Naive B cell (primary cell): ENCODE results near the gene OR4Q3. TPM values are rescaled to one million over a fixed set of nuclear protein-coding genes. Genes with fewer than 3 reads are reported as not detected.
"Not testable (repeated sequence)": the region's sequence is repeated elsewhere in the genome, so short reads cannot be mapped to it uniquely, and the experiment has no call there.

Experiments
- ATAC-seq, 2 donors: fragments of 150-1000 bp; cut with Tn5 transposase; 2 replicates each; pipeline ENCODE4 v1.10.0; 2021; ENCODE audit warnings: low read depth in 2 of 2, mild to moderate bottlenecking in 2 of 2, moderate library complexity in 2 of 2
- DNase-seq: peaks from one replicate; pipeline ENCODE4 v3.0.0; 2022
- H3K27ac Mint-ChIP-seq, 6 donors: one replicate each; pipeline ENCODE4 v1.8.0; 2020 to 2022; ENCODE audit warnings: mild to moderate bottlenecking in 6 of 6, mixed read lengths in 6 of 6, moderate library complexity in 5 of 6, inconsistent platforms in 2 of 6
- H3K27me3 Mint-ChIP-seq, 3 donors: one replicate each; pipeline ENCODE4 v1.8.0; 2021 to 2022; ENCODE audit warnings: mixed read lengths in 3 of 3, mild to moderate bottlenecking in 1 of 3
- H3K36me3 Mint-ChIP-seq, 2 donors: one replicate each; pipeline ENCODE4 v1.8.0; 2020 to 2022; ENCODE audit warnings: mixed read lengths in 2 of 2, inconsistent platforms in 1 of 2, mild to moderate bottlenecking in 1 of 2
- H3K4me1 Mint-ChIP-seq, 3 donors: one replicate each; pipeline ENCODE4 v1.8.0; 2020 to 2022; ENCODE audit warnings: mixed read lengths in 3 of 3, inconsistent platforms in 1 of 3, mild to moderate bottlenecking in 1 of 3, moderate library complexity in 1 of 3
- H3K4me3 Mint-ChIP-seq, 8 donors: one replicate each; pipeline ENCODE4 v1.8.0; 2020 to 2022; ENCODE audit warnings: mild to moderate bottlenecking in 8 of 8, mixed read lengths in 8 of 8, moderate library complexity in 8 of 8, inconsistent platforms in 2 of 8
- H3K9me3 Mint-ChIP-seq, 7 donors: one replicate each; pipeline ENCODE4 v1.8.0; 2020 to 2022; ENCODE audit warnings: mixed read lengths in 7 of 7, mild to moderate bottlenecking in 5 of 7, inconsistent platforms in 2 of 7, moderate library complexity in 1 of 7
- polyA plus RNA-seq, 6 donors: library from polyadenylated mRNA; unstranded; fragments of 300-500 nt; fragmentation: Illumina TruSeq; gene quantifications; one replicate each; pipeline ENCODE4 v1.2.3, GENCODE V29; 2021; ENCODE audit warnings: low read depth in 6 of 6

OR4Q3 gene
- not detected for polyA plus RNA-seq

GRCh38 chr14:19743256-19743655 is at the start of gene OR4Q3:
Gene OR4Q3 (plus strand): TSS chr14:19743571.
- Mint-ChIP-seq H3K27me3 (no peaks in the 10 kb centered on the region), H3K4me1 (no peaks in the 10 kb centered on the region), H3K4me3 (no peak within 1 kb of the TSS), H3K9me3 (peaks cover 3 to 18% (median 7%) of the 10 kb centered on the region in 7 donors), H3K36me3 (no peaks in the 10 kb centered on the region), H3K27ac (no peak within 1 kb of the TSS)
- ATAC-seq, result no peak
- no peak for DNase-seq

- no peak for ATAC-seq
- H3K27me3 Mint-ChIP-seq, result no peaks in the 10 kb centered on the region
- no peak overlapping the region for H3K27ac Mint-ChIP-seq
- no peaks in the 10 kb centered on the region for H3K4me1 Mint-ChIP-seq
- H3K9me3 Mint-ChIP-seq, result peaks cover 0 to 15% (median 11%) of the 10 kb centered on the region in 7 donors
- DNase-seq, result no peak
- H3K36me3 Mint-ChIP-seq, result no peaks in the 10 kb centered on the region
- no peak overlapping the region for H3K4me3 Mint-ChIP-seq
Measured at GRCh38 chr14:19729359-19729758, 14.0 kb upstream of the OR4Q3 start.

GRCh38 chr14:19729763-19730162 is 13.6 kb upstream of the OR4Q3 start:
- Mint-ChIP-seq H3K36me3 (no peaks in the 10 kb centered on the region), H3K27me3 (no peaks in the 10 kb centered on the region), H3K9me3 (peaks cover 0 to 15% (median 11%) of the 10 kb centered on the region in 7 donors), H3K27ac (no peak overlapping the region), H3K4me3 (no peak overlapping the region), H3K4me1 (no peaks in the 10 kb centered on the region)
- ATAC-seq (no peak), DNase-seq (no peak)

GRCh38 chr14:19733893-19734292 is 9.5 kb upstream of the OR4Q3 start:
- H3K27me3 Mint-ChIP-seq, ATAC-seq, H3K4me3 Mint-ChIP-seq, H3K27ac Mint-ChIP-seq, H3K4me1 Mint-ChIP-seq, DNase-seq, H3K36me3 Mint-ChIP-seq: not testable (repeated sequence)
- H3K9me3 Mint-ChIP-seq, result peaks cover 0 to 11% (median 5%) of the 10 kb centered on the region in 7 donors

- H3K4me1 Mint-ChIP-seq, result not testable (repeated sequence)
Measured at GRCh38 chr14:19752316-19752715, 8.9 kb downstream of the OR4Q3 start.

GRCh38 chr14:19754172-19754571 is 10.8 kb downstream of the OR4Q3 start:
- H3K27me3 Mint-ChIP-seq, result no peaks in the 10 kb centered on the region
- no peaks in the 10 kb centered on the region for H3K4me1 Mint-ChIP-seq
- ATAC-seq (no peak), DNase-seq (no peak)
- H3K4me3 Mint-ChIP-seq, result no peak overlapping the region
- no peak overlapping the region for H3K27ac Mint-ChIP-seq
- no peaks in the 10 kb centered on the region for H3K36me3 Mint-ChIP-seq
- H3K9me3 Mint-ChIP-seq, result peaks cover 0 to 2% (median 0%) of the 10 kb centered on the region in 7 donors

More at GRCh38 chr14:19752316-19752715, 8.9 kb downstream of the OR4Q3 start:
- H3K4me3 Mint-ChIP-seq, H3K9me3 Mint-ChIP-seq, H3K27me3 Mint-ChIP-seq, H3K36me3 Mint-ChIP-seq, ATAC-seq, DNase-seq, H3K27ac Mint-ChIP-seq: not testable (repeated sequence)

- not testable (repeated sequence) for ATAC-seq, DNase-seq, H3K4me3 Mint-ChIP-seq, H3K27me3 Mint-ChIP-seq, H3K36me3 Mint-ChIP-seq, H3K4me1 Mint-ChIP-seq, H3K27ac Mint-ChIP-seq
- peaks cover 5 to 36% (median 14%) of the 10 kb centered on the region in 7 donors for H3K9me3 Mint-ChIP-seq
Measured at GRCh38 chr14:19771491-19771890, 28.1 kb downstream of the OR4Q3 start.

GRCh38 chr14:19771895-19772430 is 28.6 kb downstream of the OR4Q3 start:
- Mint-ChIP-seq H3K27me3 (no peaks in the 10 kb centered on the region), H3K4me1 (no peaks in the 10 kb centered on the region), H3K36me3 (no peaks in the 10 kb centered on the region), H3K9me3 (peaks cover 5 to 36% (median 14%) of the 10 kb centered on the region in 7 donors), H3K27ac (no peak overlapping the region), H3K4me3 (no peak overlapping the region)
- no peak for ATAC-seq
- DNase-seq, result no peak

- not testable (repeated sequence) for H3K36me3 Mint-ChIP-seq, DNase-seq, H3K4me3 Mint-ChIP-seq, ATAC-seq, H3K27me3 Mint-ChIP-seq, H3K27ac Mint-ChIP-seq, H3K4me1 Mint-ChIP-seq
- peaks cover 5 to 36% (median 14%) of the 10 kb centered on the region in 7 donors for H3K9me3 Mint-ChIP-seq
Measured at GRCh38 chr14:19772454-19772853, 29.1 kb downstream of the OR4Q3 start.

- DNase-seq, H3K36me3 Mint-ChIP-seq, H3K27me3 Mint-ChIP-seq, H3K4me3 Mint-ChIP-seq, ATAC-seq, H3K4me1 Mint-ChIP-seq, H3K27ac Mint-ChIP-seq: not testable (repeated sequence)
- H3K9me3 Mint-ChIP-seq, result peaks cover 5 to 36% (median 14%) of the 10 kb centered on the region in 7 donors
Measured at GRCh38 chr14:19773204-19773603, 29.8 kb downstream of the OR4Q3 start, which contains the start of gene OR4M1. Gene OR4M1 (plus strand): TSS chr14:19773504. CDS start chr14:19780323, 6,819 bp downstream.

- DNase-seq, result no peak
Measured at GRCh38 chr14:19775587-19775986, 32.2 kb downstream of the OR4Q3 start.

GRCh38 chr14:19785848-19786247 is 42.5 kb downstream of the OR4Q3 start:
- not testable (repeated sequence) for H3K36me3 Mint-ChIP-seq, DNase-seq, H3K9me3 Mint-ChIP-seq, H3K4me1 Mint-ChIP-seq, H3K27me3 Mint-ChIP-seq, ATAC-seq, H3K27ac Mint-ChIP-seq, H3K4me3 Mint-ChIP-seq

More at GRCh38 chr14:19775587-19775986, 32.2 kb downstream of the OR4Q3 start:
- H3K27me3 Mint-ChIP-seq, result peaks cover 0 to 4% (median 0%) of the 10 kb centered on the region in 3 donors
- no peak overlapping the region for H3K4me3 Mint-ChIP-seq
- H3K36me3 Mint-ChIP-seq, result no peaks in the 10 kb centered on the region
- no peak overlapping the region for H3K27ac Mint-ChIP-seq
- H3K9me3 Mint-ChIP-seq, result peaks cover 6 to 28% (median 11%) of the 10 kb centered on the region in 7 donors
- no peak for ATAC-seq
- no peaks in the 10 kb centered on the region for H3K4me1 Mint-ChIP-seq

GRCh38 chr14:19787318-19787717 is 43.9 kb downstream of the OR4Q3 start:
- not testable (repeated sequence) for H3K4me1 Mint-ChIP-seq, H3K9me3 Mint-ChIP-seq, H3K27me3 Mint-ChIP-seq, H3K36me3 Mint-ChIP-seq, H3K4me3 Mint-ChIP-seq, ATAC-seq, DNase-seq, H3K27ac Mint-ChIP-seq

- H3K27ac Mint-ChIP-seq, H3K27me3 Mint-ChIP-seq, H3K4me3 Mint-ChIP-seq, H3K4me1 Mint-ChIP-seq, DNase-seq, H3K36me3 Mint-ChIP-seq, H3K9me3 Mint-ChIP-seq, ATAC-seq: not testable (repeated sequence)
Measured at GRCh38 chr14:19788150-19788549, 44.8 kb downstream of the OR4Q3 start.
